OCI-LY7 (cell line): ENCODE measurements around the gene CTNNA3. TPM values are rescaled to one million over a fixed set of nuclear protein-coding genes. Genes with fewer than 3 reads are reported as not detected.
A peak's percentile ranks its signal among the peaks of the same experiment; 100 is the strongest.

Experiments
- BruUV-seq: library from RNA; stranded (reverse); fragments of 400-500 nt; replicated peaks from 2 replicates; lab custom pipeline; 2021; lab: Mats Ljungman, UMichigan
- CTCF ChIA-PET: fragments of 300-600 bp; sonication (Branson Sonifier 250); formaldehyde crosslinking; loops from one replicate; lab custom pipeline; 2022; ENCODE audit warnings: antibody characterized with exemption; ENCODE audit not compliant: unreplicated experiment; lab: Charles Lee
- POLR2A ChIA-PET: fragments of 300-600 bp; sonication (Branson Sonifier 250); formaldehyde crosslinking; loops from one replicate; lab custom pipeline; 2022; ENCODE audit warnings: antibody characterized with exemption; lab: Charles Lee
- DNase-seq: peaks from one replicate; pipeline ENCODE4 v3.0.0-alpha.2; 2015; ENCODE audit warnings: low spot score
- H2AFZ ChIP-seq: fragments of 200-600 bp; sonication (generic), shearing (Covaris generic); 2 replicates; pipeline ENCODE4 v1.6.1; 2014; ENCODE audit warnings: mild to moderate bottlenecking, antibody characterized with exemption, low read length, moderate library complexity
- H3K27ac ChIP-seq: fragments of 200-600 bp; sonication (generic); 2 replicates; pipeline ENCODE4 v1.5.1; 2014; ENCODE audit warnings: mixed run types, low read depth, mild to moderate bottlenecking, moderate library complexity, low read length, inconsistent platforms; ENCODE audit not compliant: poor library complexity, severe bottlenecking
- H3K36me3 ChIP-seq: fragments of 200-600 bp; sonication (generic); 2 replicates; pipeline ENCODE4 v1.6.1; 2014; ENCODE audit warnings: mild to moderate bottlenecking, antibody characterized with exemption, low read length, moderate library complexity, mixed read lengths; ENCODE audit not compliant: insufficient read depth
- H3K4me1 ChIP-seq: fragments of 200-600 bp; sonication (generic); 2 replicates; pipeline ENCODE4 v1.5.1; 2014; ENCODE audit warnings: mild to moderate bottlenecking, low read length; ENCODE audit not compliant: insufficient read depth, poor library complexity, severe bottlenecking
- H3K4me2 ChIP-seq: fragments of 200-600 bp; sonication (generic); 2 replicates; pipeline ENCODE4 v1.6.1; 2014; ENCODE audit warnings: mild to moderate bottlenecking, low read length
- H3K4me3 ChIP-seq: fragments of 200-600 bp; sonication (generic); 2 replicates; pipeline ENCODE4 v1.5.1; 2014; ENCODE audit warnings: mild to moderate bottlenecking, low read depth, low read length; ENCODE audit not compliant: poor library complexity, severe bottlenecking
- H3K79me2 ChIP-seq: fragments of 200-600 bp; sonication (generic); 2 replicates; pipeline ENCODE4 v1.6.1; 2016; ENCODE audit warnings: low read depth, mild to moderate bottlenecking, low read length, moderate library complexity, mixed read lengths; ENCODE audit not compliant: insufficient read depth
- H3K9me2 ChIP-seq: fragments of 200-600 bp; sonication (generic); 2 replicates; pipeline ENCODE4 v1.6.1; 2016; ENCODE audit warnings: mild to moderate bottlenecking, low read length, mixed read lengths; ENCODE audit not compliant: insufficient read depth
- H3K9me3 ChIP-seq: fragments of 200-600 bp; sonication (generic); 2 replicates; pipeline ENCODE4 v1.6.1; 2014; ENCODE audit warnings: mild to moderate bottlenecking, mixed run types, low read length, mixed read lengths
- H4K20me1 ChIP-seq: fragments of 200-600 bp; sonication (generic); 2 replicates; pipeline ENCODE4 v1.6.1; 2014; ENCODE audit warnings: mild to moderate bottlenecking, antibody characterized with exemption, low read length, moderate library complexity, mixed read lengths; ENCODE audit not compliant: insufficient read depth
- CTCF ChIP-seq: fragments of 200-600 bp; sonication (generic); conservative IDR thresholded peaks from 2 replicates; pipeline ENCODE4 v1.5.1; 2014; ENCODE audit warnings: mild to moderate bottlenecking, antibody characterized with exemption, low read length, moderate library complexity, mixed read lengths
- EZH2phosphoT487 ChIP-seq: fragments of 200-600 bp; sonication (generic); IDR thresholded peaks from 2 replicates; pipeline ENCODE4 v1.6.1; 2018; ENCODE audit warnings: low read depth, borderline replicate concordance, mild to moderate bottlenecking, mixed run types, antibody characterized with exemption, low read length, moderate library complexity, mixed read lengths
- intact Hi-C: fragments of 100-400 bp; cut with micrococcal nuclease; formaldehyde crosslinking; loops from one replicate; pipeline ENCODE4 v1.10.0; 2022; ENCODE audit not compliant: unreplicated experiment
- total RNA-seq, 2 experiments: library from RNA; depleted of rRNA in 1 of 2; stranded (reverse); fragments of >200 nt in 1 of 2; shearing (Covaris generic) in 1 of 2; gene quantifications; 2 replicates each; pipeline ENCODE4 v1.2.3, GENCODE V29; 2014 to 2022

Gene CTNNA3
- total RNA-seq, 2 experiments from 2014 or later = not detected

GRCh38 chr10:67476201-67476600 is 219.8 kb downstream of the CTNNA3 start:
- H3K9me2 ChIP-seq = no peaks in the 10 kb centered on the region
- H3K79me2 ChIP-seq = no peaks in the 10 kb centered on the region
- TF ChIP-seq CTCF (0 out of 2 replicates have a peak, but pooled peaks have one; percentile 28), EZH2phosphoT487 (no peak)
- H3K36me3 ChIP-seq = no peaks in the 10 kb centered on the region
- no peak overlapping the region for H2AFZ ChIP-seq
- POLR2A ChIA-PET = no interaction called here
- no peak for DNase-seq
- H3K4me3 ChIP-seq = no peak overlapping the region
- H4K20me1 ChIP-seq = no peaks in the 10 kb centered on the region
- H3K9me3 ChIP-seq = no peaks in the 10 kb centered on the region
- CTCF ChIA-PET = no interaction called here
- H3K27ac ChIP-seq = no peak overlapping the region
- H3K4me1 ChIP-seq = no peaks in the 10 kb centered on the region
- intact Hi-C loops = no loop called here
- BruUV-seq = no TSS peak
- H3K4me2 ChIP-seq = no peak overlapping the region

GRCh38 chr10:67473850-67474633 is 222.0 kb downstream of the CTNNA3 start:
- H3K79me2 ChIP-seq = no peaks in the 10 kb centered on the region
- ChIA-PET POLR2A (interaction anchor here (0.6 to 1.4 kb wide), 3 partner anchors 10 to 277 kb away, joined by 3 to 5 read pairs (median 3); no protein-coding TSS in a partner anchor), CTCF (no interaction called here)
- H3K4me3 ChIP-seq = no peak overlapping the region
- intact Hi-C loops = no loop called here
- no peaks in the 10 kb centered on the region for H3K36me3 ChIP-seq
- no peaks in the 10 kb centered on the region for H3K9me2 ChIP-seq
- no peak overlapping the region for H3K27ac ChIP-seq
- H2AFZ ChIP-seq = no peak overlapping the region
- H3K4me2 ChIP-seq = no peak overlapping the region
- H3K4me1 ChIP-seq = no peaks in the 10 kb centered on the region
- TF ChIP-seq EZH2phosphoT487 = no peak
- TF ChIP-seq CTCF = no peak
- BruUV-seq = no TSS peak
- no peak for DNase-seq
- no peaks in the 10 kb centered on the region for H4K20me1 ChIP-seq
- H3K9me3 ChIP-seq = no peaks in the 10 kb centered on the region

GRCh38 chr10:67471022-67471421 is 225.0 kb downstream of the CTNNA3 start:
- H2AFZ ChIP-seq = no peak overlapping the region
- TF ChIP-seq EZH2phosphoT487 (no peak), CTCF (no peak)
- BruUV-seq = no TSS peak
- DNase-seq = no peak
- no peaks in the 10 kb centered on the region for H3K9me3 ChIP-seq
- no peaks in the 10 kb centered on the region for H3K36me3 ChIP-seq
- CTCF ChIA-PET = no interaction called here
- intact Hi-C loops = no loop called here
- no peak overlapping the region for H3K4me2 ChIP-seq
- H3K9me2 ChIP-seq = no peaks in the 10 kb centered on the region
- H3K27ac ChIP-seq = no peak overlapping the region
- no peaks in the 10 kb centered on the region for H3K4me1 ChIP-seq
- POLR2A ChIA-PET = no interaction called here
- H3K4me3 ChIP-seq = no peak overlapping the region
- H4K20me1 ChIP-seq = no peaks in the 10 kb centered on the region
- no peaks in the 10 kb centered on the region for H3K79me2 ChIP-seq
